ENCODE measurements around the gene ZSWIM3. TPM values are rescaled to one million over a fixed set of nuclear protein-coding genes. Genes with fewer than 3 reads are reported as not detected.

The ZSWIM3 gene
- total and polyA plus RNA-seq, 2 of the 13 experiments (the other 11 are each of a cell fraction or from before 2014, with no cell fraction given), result 5.2 to 5.8 TPM

GRCh38 chr20:45861221-45862075 lies 4.0 kb downstream of the ZSWIM3 start (continued):
- no peak for TF ChIP-seq ZFP36L1 (CRISPR knock-in tag; IDR thresholded peaks at IDR 0.05)
- TF ChIP-seq TARDBP (CRISPR knock-in tag; IDR thresholded peaks at IDR 0.05), result no peak
- no peak for TF ChIP-seq BRCA1 (CRISPR knock-in tag; IDR thresholded peaks at IDR 0.05)
- TF ChIP-seq YEATS4 (CRISPR knock-in tag; IDR thresholded peaks at IDR 0.05; ENCODE audit: borderline replicate concordance), result 0 out of 2 replicates have a peak, but pooled peaks have one; percentile 40
- no peak for TF ChIP-seq ZNF451 (CRISPR knock-in tag; IDR thresholded peaks at IDR 0.05)
- no peak for TF ChIP-seq ISL2 (CRISPR knock-in tag; IDR thresholded peaks at IDR 0.05)
- no peak for TF ChIP-seq NFATC3 (CRISPR knock-in tag; IDR thresholded peaks at IDR 0.05)
- no peak for TF ChIP-seq MAZ (IDR thresholded peaks at IDR 0.05; ENCODE audit: borderline replicate concordance, low read depth, low read length)
- TF ChIP-seq MAZ (CRISPR knock-in tag; IDR thresholded peaks at IDR 0.05; ENCODE audit: low read depth), result 0 out of 2 replicates have a peak, but pooled peaks have one; percentile 39
- peak; percentile 69 for TF ChIP-seq ESRRA (CRISPR knock-in tag; IDR thresholded peaks at IDR 0.05; ENCODE audit: low read depth)
- no peak for TF ChIP-seq ZNF20 (CRISPR knock-in tag; IDR thresholded peaks at IDR 0.05)
- peak; percentile 52; the same call in 1 of the 2 replicates for TF ChIP-seq ZNF607 (CRISPR knock-in tag; IDR thresholded peaks at IDR 0.05; ENCODE audit: borderline replicate concordance)
- TF ChIP-seq AHR (CRISPR knock-in tag; IDR thresholded peaks at IDR 0.05), result no peak
- no peak for TF ChIP-seq PBX2 (CRISPR knock-in tag; IDR thresholded peaks at IDR 0.05)
- no peak for TF ChIP-seq RARG (CRISPR knock-in tag; IDR thresholded peaks at IDR 0.05; ENCODE audit: low read depth)
- TF ChIP-seq REST (IDR thresholded peaks at IDR 0.05; ENCODE audit: borderline replicate concordance in 1 of 2, low read depth in 1 of 2, low read length in 2 of 2), result no peak
- no peak for TF ChIP-seq JUND (CRISPR knock-in tag; IDR thresholded peaks at IDR 0.05)
- no peak for TF ChIP-seq BATF2 (CRISPR knock-in tag; IDR thresholded peaks at IDR 0.05)
- no peak for TF ChIP-seq ZNF160 (CRISPR knock-in tag; IDR thresholded peaks at IDR 0.05)
- TF ChIP-seq TRIM22 (IDR thresholded peaks at IDR 0.05), result no peak
- no peak for TF ChIP-seq ZSCAN5A (CRISPR knock-in tag; IDR thresholded peaks at IDR 0.05; ENCODE audit: borderline replicate concordance)
- TF ChIP-seq ZNF703 (CRISPR knock-in tag; IDR thresholded peaks at IDR 0.05; ENCODE audit: borderline replicate concordance), result no peak

Measured in HepG2 (cell line).